ENCODE results near the gene RNF157. TPM values are rescaled to one million over a fixed set of nuclear protein-coding genes. Genes with fewer than 3 reads are reported as not detected.

RNF157 gene
- total RNA-seq, 4 donors from 2014 or later = 1.7 to 6.6 (median 4.7) TPM

- no peaks in the 10 kb centered on the region for H3K27me3 ChIP-seq
- peaks cover 33 to 45% of the 10 kb centered on the region in 2 donors for H3K4me1 ChIP-seq
- H3K9me3 ChIP-seq = no peaks in the 10 kb centered on the region
- WGBS, 2 donors = 52 to 57% methylated on average over 13 to 15 of the region's 15 CpGs
- H3K36me3 ChIP-seq = no peaks in the 10 kb centered on the region
- no peak overlapping the region for H3K4me3 ChIP-seq (replicated peaks in 1 of 3)
- no peak for DNase-seq
- TF ChIP-seq CTCF (IDR thresholded peaks at IDR 0.05) (no peak), POLR2A (IDR thresholded peaks at IDR 0.05) (no peak)
- intact Hi-C loops (cut with DNase I) = no loop called here
- H3K27ac ChIP-seq = peak overlapping the region; percentile 34 to 68 (median 60)
These were observed 101.2 kb downstream of the RNF157 start for GRCh38 chr17:76138896-76139752.

DNA sequence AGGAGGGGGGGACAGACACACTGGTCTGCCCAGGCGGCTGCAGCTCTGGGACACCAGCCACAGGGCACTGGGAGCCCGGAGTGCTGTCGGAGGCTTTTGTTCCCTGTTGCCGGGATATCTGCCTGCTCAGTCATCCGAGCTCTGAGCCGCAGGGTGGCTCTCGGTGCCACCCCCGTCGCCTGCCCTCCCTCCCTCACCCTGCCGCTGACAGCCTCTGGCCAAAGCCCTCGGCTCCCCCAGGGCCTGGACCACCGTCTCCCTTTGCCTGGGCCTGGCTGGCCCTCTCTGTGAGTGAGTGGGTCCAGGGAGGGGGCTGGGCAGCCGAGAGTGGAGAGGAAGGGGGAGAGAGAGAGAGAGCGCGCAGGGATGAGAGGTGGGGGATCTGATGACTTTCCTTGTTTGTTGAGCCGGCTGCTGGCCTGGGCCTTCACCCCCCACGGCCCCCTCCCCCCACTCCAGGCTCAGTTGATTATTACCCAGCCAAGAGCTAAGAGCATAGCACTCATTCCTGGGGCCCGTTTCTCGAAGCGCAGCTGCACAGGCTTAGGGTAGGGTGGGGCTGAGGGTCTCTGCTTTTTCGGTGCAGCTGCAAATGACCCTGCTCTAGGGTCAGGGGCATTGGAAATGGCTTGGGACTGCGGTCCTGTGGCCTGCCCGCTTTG is 101.9 kb downstream of the RNF157 start:
- peak overlapping the region in 1 of 3 donors; percentile 4 for H3K4me3 ChIP-seq (replicated peaks in 1 of 3)
- peak overlapping the region; percentile 34 to 68 (median 60) for H3K27ac ChIP-seq
- no peaks in the 10 kb centered on the region for H3K36me3 ChIP-seq
- TF ChIP-seq CTCF (IDR thresholded peaks at IDR 0.05) (no peak), POLR2A (IDR thresholded peaks at IDR 0.05) (peak in 1 of 2 donors; percentile 41)
- peak; percentile 92 to 93 for DNase-seq
- H3K27me3 ChIP-seq = no peaks in the 10 kb centered on the region
- intact Hi-C loops (cut with DNase I) = no loop called here
- H3K4me1 ChIP-seq = peaks cover 33 to 45% of the 10 kb centered on the region in 2 donors
- H3K9me3 ChIP-seq = no peaks in the 10 kb centered on the region
- 13 to 17% methylated on average over 21 to 23 of the region's 23 CpGs for WGBS, 2 donors

- Histone ChIP-seq H3K27me3 (no peaks in the 10 kb centered on the region), H3K9me3 (no peaks in the 10 kb centered on the region), H3K4me1 (peaks cover 36 to 51% of the 10 kb centered on the region in 2 donors), H3K4me3 (replicated peaks in 1 of 3) (no peak overlapping the region), H3K27ac (peak overlapping the region in 1 of 3 donors; percentile 60), H3K36me3 (no peaks in the 10 kb centered on the region)
- intact Hi-C loops (cut with DNase I) = no loop called here
- 49 to 51% methylated on average over 22 to 29 of the region's 54 CpGs for WGBS, 2 donors
- TF ChIP-seq CTCF (IDR thresholded peaks at IDR 0.05) (no peak), POLR2A (IDR thresholded peaks at IDR 0.05) (no peak)
- no peak for DNase-seq
These were observed 102.7 kb downstream of the RNF157 start for GRCh38 chr17:76137351-76138233.

DNA sequence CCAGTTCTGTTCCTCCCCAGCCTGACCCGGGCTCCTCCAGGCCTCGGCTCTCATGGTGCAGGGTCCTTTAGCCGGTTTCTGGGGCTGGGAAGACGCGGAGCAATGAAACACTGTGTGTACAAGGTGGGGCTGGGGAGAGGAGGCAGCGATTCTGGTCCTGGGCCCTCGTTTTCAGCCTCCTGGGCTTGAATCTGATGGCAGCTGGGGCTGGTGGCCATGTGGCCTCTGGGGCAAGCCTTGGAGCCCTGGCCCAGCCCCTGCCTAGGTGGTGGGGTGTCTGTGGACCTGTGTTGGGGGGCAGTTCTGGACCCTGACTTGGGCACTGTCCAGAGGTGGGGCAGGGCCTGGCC is 103.3 kb downstream of the RNF157 start:
- DNase-seq = no peak
- Histone ChIP-seq H3K27ac (no peak overlapping the region), H3K27me3 (no peaks in the 10 kb centered on the region), H3K4me1 (peaks cover 40 to 56% of the 10 kb centered on the region in 2 donors), H3K4me3 (replicated peaks in 1 of 3) (no peak overlapping the region), H3K9me3 (no peaks in the 10 kb centered on the region), H3K36me3 (no peaks in the 10 kb centered on the region)
- 82 to 93% methylated on average over 3 to 7 of the region's 7 CpGs for WGBS, 2 donors
- no peak for TF ChIP-seq CTCF (IDR thresholded peaks at IDR 0.05)
- TF ChIP-seq POLR2A (IDR thresholded peaks at IDR 0.05) = no peak
- intact Hi-C loops (cut with DNase I) = no loop called here

Measured in thyroid gland (tissue), 4 donors.